NT2/D1 (cell line): ENCODE data around the gene HSD17B14.
"Not testable (repeated sequence)": the region's sequence is repeated elsewhere in the genome, so short reads cannot be mapped to it uniquely, and the experiment has no call there.

Experiments
- SUZ12 ChIP-seq: IDR thresholded peaks from 2 replicates; pipeline ENCODE4 v1.6.1; 2011; ENCODE audit not compliant: insufficient read length, insufficient read depth; ENCODE audit errors: extremely low read depth
- YY1 ChIP-seq: IDR thresholded peaks from 2 replicates; pipeline ENCODE4 v1.6.1; 2011; ENCODE audit not compliant: insufficient read length, insufficient read depth

- TF ChIP-seq YY1, SUZ12: not testable (repeated sequence)
Observed at GRCh38 chr19:48846659-48847058, 10.4 kb upstream of the HSD17B14 start.
